GM03348 (cell line): ENCODE data around the gene TRAPPC2L.
"Not testable (repeated sequence)": the region's sequence is repeated elsewhere in the genome, so short reads cannot be mapped to it uniquely, and the experiment has no call there.

Experiments
- DNase-seq: peaks from one replicate; pipeline ENCODE4 v3.0.0; 2012; ENCODE audit warnings: low spot score

Gene TRAPPC2L

GRCh38 chr16:88818575-88818874 is 38.4 kb upstream of the TRAPPC2L start:
- DNase-seq, result no peak

- DNase-seq, result no peak
Observed at GRCh38 chr16:88819126-88819525, 37.8 kb upstream of the TRAPPC2L start.

DNA sequence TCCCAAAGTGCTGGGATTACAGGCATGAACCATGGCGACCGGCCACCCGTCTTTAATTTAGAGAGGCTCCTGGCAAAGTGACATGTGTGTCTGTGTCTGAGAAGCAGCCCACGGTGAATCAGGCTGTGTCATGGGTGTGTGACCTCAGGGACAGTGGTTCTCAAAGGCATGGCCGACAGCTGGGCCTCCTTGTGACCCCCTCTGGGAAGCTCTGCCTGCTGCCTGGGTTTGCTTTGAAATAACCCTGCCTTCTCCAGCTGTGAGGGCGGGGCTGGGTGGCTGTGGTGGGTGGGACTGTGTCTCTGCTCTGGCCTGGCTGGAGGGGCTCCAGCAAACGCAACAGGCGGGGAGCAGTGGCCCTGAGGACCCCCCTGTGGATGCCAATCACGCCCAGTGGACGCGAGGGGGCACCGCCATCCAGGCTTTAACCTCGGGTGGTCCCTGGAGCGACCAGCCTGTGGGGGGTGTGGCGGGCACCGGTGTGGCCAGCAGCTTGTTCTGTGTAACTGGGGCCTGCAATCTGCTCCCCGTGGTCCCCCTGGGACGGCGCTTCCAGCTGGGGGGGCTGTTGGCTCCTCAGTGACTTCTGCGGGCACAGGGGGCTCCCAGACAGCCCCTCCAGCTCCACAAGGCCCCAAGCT is 36.4 kb upstream of the TRAPPC2L start:
- DNase-seq, result no peak

- DNase-seq, result no peak
Observed at GRCh38 chr16:88821168-88821850, 35.6 kb upstream of the TRAPPC2L start.

DNA sequence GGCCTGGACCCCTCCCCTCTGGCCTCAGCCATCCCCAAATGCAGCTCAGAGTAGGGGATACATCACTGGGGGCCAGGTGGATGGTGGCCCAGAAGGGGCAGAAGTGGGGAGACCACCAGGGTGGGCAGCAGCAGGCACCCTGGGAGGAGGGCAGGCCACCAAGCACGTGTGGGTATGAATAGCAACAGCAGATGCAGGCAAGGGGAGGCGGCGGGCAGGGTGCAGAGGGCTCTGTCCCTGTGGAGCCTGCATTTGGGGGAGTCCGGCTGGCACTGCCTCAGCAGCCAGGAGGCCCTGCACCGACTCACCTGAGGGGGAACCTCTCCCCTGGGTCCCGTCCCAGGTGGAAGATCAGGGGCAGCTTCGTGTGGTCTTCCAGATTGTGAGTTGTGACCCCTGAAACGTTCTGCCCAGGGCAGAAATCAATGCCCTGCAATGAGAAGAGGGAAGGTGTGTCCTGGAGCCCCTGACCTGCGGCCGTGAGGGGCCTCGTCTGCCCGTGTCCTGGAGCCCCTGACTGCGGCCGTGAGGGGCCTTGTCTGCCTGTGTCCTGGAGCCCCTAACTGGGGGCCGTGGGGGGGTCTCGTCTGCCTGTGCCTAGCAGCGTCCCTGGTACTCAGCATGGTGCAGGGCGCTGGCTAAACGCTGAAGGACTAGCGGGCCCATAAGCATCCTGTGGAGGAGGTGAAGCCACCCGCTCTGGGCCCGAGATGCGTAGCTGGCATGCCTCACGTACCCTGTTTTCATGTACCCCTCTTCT is 34.5 kb upstream of the TRAPPC2L start:
- no peak for DNase-seq

DNA sequence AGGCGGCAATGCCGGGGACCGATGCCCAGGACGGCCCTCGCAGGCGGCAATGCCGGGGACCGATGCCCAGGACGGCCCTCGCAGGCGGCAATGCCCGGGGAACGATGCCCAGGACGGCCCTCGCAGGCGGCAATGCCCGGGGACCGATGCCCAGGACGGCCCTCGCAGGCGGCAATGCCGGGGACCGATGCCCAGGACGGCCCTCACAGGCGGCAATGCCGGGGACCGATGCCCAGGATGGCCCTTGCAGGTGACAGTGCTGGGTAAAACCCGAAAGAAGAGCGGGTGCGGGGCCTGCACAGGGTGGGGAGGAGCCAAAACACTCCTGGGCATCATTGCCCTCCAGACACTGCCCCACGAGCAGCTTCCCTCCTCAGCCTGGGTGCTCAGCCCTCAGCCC is 33.3 kb upstream of the TRAPPC2L start:
- DNase-seq, result not testable (repeated sequence)

GRCh38 chr16:88824256-88825077 is 32.5 kb upstream of the TRAPPC2L start:
- DNase-seq, result no peak

GRCh38 chr16:88825146-88825545 is 31.8 kb upstream of the TRAPPC2L start:
- no peak for DNase-seq

GRCh38 chr16:88826070-88826840 is 30.7 kb upstream of the TRAPPC2L start:
- DNase-seq, result no peak

DNA sequence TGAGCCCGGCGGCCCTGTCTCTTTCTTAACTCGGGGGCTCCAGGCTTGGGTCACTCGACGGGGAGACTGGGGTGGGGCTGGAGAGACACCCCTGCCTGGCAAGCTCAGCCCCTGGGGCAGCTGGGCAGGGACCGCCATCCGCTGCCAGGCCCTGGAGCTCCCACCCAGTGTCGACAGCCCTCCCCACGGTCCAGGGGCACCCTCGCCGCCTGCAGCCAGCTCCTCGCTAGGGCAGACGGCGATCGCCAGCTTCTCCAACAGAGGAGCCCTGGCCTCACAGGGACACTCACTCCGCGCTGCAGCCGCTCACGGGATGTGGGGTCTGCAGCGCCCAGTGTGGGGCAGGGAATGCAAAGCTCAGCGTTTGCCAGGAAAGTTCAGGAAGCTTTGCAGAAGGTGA is 29.2 kb upstream of the TRAPPC2L start:
- DNase-seq, result no peak

GRCh38 chr16:88828711-88829110 is 28.2 kb upstream of the TRAPPC2L start:
- no peak for DNase-seq

DNA sequence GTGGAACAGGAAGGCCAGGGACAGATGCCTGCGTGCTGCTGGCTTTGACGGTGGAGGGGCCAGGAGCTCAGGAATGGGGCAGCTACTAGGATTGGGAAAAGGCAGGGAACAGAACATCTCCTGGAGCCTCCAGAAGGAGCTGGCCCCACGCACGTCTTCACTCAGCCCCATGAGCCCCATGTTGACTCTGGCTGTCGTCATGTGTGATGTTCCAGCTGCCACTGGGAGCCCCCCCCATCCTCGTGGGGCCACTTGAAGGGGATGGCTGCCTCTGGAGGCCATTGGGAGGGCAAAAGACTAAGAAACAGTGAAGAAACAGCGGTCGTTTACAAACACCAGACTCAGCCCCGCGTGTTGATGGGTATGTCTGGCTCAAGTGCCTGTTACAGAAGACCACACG is 26.7 kb upstream of the TRAPPC2L start:
- DNase-seq, result no peak

DNA sequence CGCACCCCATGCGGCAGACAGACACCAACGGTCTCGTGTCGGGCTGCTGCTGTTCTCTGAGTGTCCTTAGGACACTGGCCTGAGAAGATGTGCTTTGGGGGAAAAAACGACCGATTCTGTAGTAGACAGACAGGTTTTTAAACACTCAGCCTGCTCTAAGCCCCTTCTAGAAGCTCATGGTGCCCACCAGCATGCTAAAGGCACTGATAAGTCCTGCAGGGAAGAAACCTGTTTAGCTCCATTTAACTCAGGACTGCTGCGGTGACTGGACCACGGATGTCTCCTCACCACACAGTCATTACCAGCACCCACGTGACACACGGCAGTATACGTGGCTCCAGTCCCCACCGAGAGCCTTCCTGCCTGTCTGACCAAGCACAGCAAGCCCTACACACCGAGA is 26.1 kb upstream of the TRAPPC2L start:
- no peak for DNase-seq

DNA sequence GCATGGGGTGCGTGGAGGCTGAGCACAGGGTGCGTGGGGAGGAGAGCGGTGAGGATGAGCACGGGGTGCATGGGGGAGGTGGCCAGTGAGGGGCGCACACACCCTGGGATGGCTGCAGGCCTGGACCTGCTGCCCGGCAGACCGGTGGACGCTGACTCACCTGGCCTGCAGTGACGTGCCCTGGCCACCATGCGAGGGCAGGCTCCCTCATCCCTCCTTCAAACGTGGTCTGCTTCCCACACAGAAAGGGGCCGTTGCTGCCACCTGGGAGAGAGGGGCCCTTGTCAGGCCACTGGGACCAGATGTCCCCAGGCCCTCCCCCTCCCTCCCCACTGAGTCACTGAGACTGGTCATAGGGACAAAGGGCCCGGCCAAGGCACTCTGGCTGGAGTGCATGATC is 25.1 kb upstream of the TRAPPC2L start:
- no peak for DNase-seq

GRCh38 chr16:88833086-88833485 is 23.8 kb upstream of the TRAPPC2L start:
- DNase-seq, result no peak

DNA sequence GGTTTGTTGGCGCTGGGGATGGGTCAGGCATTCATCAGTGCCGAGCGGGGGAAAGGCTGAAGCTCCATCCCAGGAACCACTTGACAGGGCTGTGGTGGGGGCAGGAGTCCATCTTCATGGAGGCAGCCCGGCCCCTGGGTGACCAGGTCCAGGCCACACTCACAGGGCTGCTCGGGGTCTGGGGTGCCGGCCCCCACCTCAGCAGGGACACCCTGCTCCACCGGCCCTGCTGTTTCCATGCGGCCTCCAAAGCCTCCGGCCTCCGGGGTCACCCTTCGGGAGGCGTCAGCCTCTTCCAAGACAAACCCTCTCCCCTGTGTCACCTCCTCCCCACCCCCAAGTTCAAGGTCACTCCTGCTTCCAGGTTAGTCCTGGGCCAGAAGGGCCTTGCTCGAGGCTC is 22.3 kb upstream of the TRAPPC2L start:
- no peak for DNase-seq

DNA sequence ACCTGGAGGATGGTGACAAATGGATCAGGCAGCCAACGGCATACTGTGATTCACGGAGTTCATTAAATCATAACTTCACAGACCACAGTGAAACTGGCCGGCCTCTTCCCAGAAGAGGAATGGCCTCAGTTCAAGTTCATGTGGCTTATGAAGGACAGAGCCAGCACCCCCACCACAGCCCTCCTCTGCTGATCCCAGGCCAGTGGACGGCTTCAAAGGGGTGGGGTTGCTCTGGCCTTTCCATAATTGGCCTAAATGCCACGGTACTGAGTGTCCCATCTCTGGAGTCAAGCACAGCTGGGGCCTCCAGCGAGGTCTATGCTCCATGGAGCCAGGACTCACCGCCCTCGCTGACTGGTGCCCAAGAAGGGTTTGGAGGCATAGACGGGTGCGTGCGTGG is 21.5 kb upstream of the TRAPPC2L start:
- no peak for DNase-seq

DNA sequence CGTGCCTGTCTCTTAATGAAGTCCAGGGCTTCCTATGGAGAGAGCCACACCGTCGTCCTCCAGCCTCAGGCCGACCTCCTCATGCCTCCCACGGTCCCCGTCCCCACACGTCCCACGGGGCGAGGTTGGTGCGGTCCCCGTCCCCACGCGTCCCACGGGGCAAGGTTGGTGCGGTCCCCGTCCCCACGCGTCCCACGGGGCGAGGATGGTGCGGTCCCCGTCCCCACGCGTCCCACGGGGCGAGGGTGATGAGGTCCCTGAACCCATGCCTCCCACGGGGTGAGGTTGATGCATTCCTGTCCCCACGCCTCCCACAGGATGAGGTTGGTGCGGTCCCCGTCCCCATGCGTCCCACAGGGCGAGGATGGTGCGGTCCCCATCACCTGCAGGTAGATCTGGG is 21.1 kb upstream of the TRAPPC2L start:
- DNase-seq, result no peak

DNA sequence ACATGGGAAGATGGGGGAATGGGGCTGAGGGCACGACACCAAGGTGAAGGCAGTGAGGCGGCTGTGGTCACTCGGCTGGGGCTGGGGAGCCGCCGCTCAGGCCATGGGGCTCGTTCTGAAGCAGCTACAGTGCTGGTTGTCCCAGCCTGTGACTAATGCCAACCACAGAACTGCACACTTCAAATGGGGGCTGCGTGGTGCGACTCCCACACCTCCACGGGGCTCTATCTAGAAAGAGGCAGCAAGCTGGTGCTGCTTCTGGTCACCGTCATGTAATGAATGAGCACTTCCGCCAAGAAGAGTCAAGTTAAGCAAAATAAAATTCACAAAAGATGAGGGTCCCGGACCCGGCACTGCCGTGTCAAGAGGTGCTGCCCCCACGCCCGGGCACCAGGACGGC is 20.1 kb upstream of the TRAPPC2L start:
- DNase-seq, result no peak

DNA sequence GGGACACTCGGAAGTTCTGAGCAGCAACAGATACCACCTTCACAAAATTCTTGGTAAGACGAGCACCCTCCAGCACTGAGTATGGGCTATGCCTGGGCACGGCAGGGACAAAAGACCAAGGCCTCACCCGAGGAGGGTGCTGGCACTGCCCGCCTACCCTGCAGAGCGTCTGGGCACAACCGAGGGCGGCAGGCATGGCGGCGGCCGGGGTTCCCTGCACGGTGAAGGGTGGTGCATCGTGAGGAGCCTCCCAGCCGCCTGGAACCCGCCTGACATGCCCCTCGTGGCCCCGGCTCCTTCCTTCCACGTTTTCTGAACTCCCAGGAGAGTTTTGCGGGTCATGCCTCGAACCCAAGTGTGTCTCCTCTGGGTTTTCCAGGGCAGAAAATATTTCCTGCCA is 19.1 kb upstream of the TRAPPC2L start:
- no peak for DNase-seq

- no peak for DNase-seq
Observed at GRCh38 chr16:88838566-88838965, 18.4 kb upstream of the TRAPPC2L start.

DNA sequence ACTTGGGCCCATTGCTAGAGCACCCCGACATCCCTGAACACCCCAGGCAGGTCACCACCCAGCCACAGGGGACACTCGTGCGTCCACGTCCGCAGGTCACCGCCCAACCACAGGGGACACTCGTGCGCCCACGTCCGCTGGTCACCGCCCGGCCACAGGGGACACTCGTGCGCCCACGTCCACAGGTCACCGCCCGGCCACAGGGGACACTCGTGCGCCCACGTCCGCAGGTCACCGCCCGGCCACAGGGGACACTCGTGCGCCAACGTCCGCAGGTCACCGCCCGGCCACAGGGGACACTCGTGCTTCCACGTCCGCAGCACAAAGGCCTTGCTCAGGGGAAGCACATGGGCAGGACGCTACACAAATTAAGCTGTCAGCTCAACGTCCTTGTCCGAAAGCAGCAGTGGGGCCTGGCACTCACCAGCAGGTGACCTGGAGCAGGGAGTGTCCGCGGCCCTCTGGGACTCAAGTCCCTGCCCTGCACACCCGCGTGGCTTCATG is 17.8 kb upstream of the TRAPPC2L start:
- no peak for DNase-seq
